CD14-positive monocyte (primary cell): ENCODE results near the gene MLF2. TPM values are rescaled to one million over a fixed set of nuclear protein-coding genes. Genes with fewer than 3 reads are reported as not detected.

ENCODE experiments used
- DNase-seq, 3 donors: peaks; one replicate each; pipeline ENCODE4 v3.0.0-alpha.2; 2011 to 2022
- H2AFZ ChIP-seq: 2 replicates; pipeline ENCODE4 v1.6.0; 2012; ENCODE audit warnings: mild to moderate bottlenecking, low read depth, low read length, inconsistent platforms; ENCODE audit not compliant: insufficient read depth, poor library complexity, severe bottlenecking
- H3K27ac ChIP-seq, 2 donors: 1 replicate in 1 of 2; 2 replicates in 1 of 2; pipeline ENCODE4 v1.5.1; 2012 to 2013; ENCODE audit warnings: low read length in 2 of 2, control low read depth in 1 of 2, inconsistent platforms in 1 of 2, low read depth in 1 of 2, mild to moderate bottlenecking in 1 of 2
- H3K27me3 ChIP-seq, 2 donors: one replicate each; pipeline versions ENCODE4 v1.6.0 to v1.6.1; 2011 to 2013; ENCODE audit warnings: low read length in 2 of 2; ENCODE audit not compliant: control insufficient read depth in 2 of 2, insufficient read depth in 2 of 2
- H3K36me3 ChIP-seq, 2 donors: replicated peaks in 1 of 2; 1 replicate in 1 of 2; 2 replicates in 1 of 2; pipeline versions ENCODE4 v1.5.1 to v1.6.1; 2012 to 2013; ENCODE audit warnings: low read length in 2 of 2, control low read depth in 1 of 2, inconsistent platforms in 1 of 2, mild to moderate bottlenecking in 1 of 2; ENCODE audit not compliant: insufficient read depth in 2 of 2, control insufficient read depth in 1 of 2
- H3K4me1 ChIP-seq, 2 donors: 1 replicate in 1 of 2; 2 replicates in 1 of 2; pipeline versions ENCODE4 v1.5.1 to v1.6.1; 2012 to 2013; ENCODE audit warnings: low read length in 2 of 2, control low read depth in 1 of 2, inconsistent platforms in 1 of 2, mild to moderate bottlenecking in 1 of 2, moderate library complexity in 1 of 2; ENCODE audit not compliant: insufficient read depth in 2 of 2, control insufficient read depth in 1 of 2
- H3K4me2 ChIP-seq: replicated peaks from 2 replicates; pipeline ENCODE3; 2012; ENCODE audit warnings: low read length, moderate library complexity, mild to moderate bottlenecking; ENCODE audit not compliant: poor library complexity, severe bottlenecking; ENCODE audit errors: extremely low read depth
- H3K4me3 ChIP-seq, 3 experiments: fragments of 200-600 bp in 1 of 3; sonication (generic) in 1 of 3; replicated peaks in 1 of 3; 1 replicate in 2 of 3; 2 replicates in 1 of 3; pipeline ENCODE4 v1.5.1; 2011 to 2013; ENCODE audit warnings: low read length in 3 of 3, mild to moderate bottlenecking in 3 of 3, control low read depth in 2 of 3, low read depth in 2 of 3, inconsistent platforms in 1 of 3, moderate library complexity in 1 of 3
- H3K79me2 ChIP-seq: 2 replicates; pipeline ENCODE4 v1.6.0; 2012; ENCODE audit warnings: mild to moderate bottlenecking, control low read depth, inconsistent platforms, low read length, moderate library complexity; ENCODE audit not compliant: insufficient read depth
- H3K9ac ChIP-seq: 2 replicates; pipeline ENCODE4 v1.6.0; 2017; ENCODE audit warnings: low read length, mild to moderate bottlenecking; ENCODE audit not compliant: insufficient read depth, poor library complexity, severe bottlenecking
- H3K9me3 ChIP-seq, 2 donors: replicated peaks in 1 of 2; 1 replicate in 1 of 2; 2 replicates in 1 of 2; pipeline versions ENCODE4 v1.5.1 to v1.6.1; 2012 to 2013; ENCODE audit warnings: low read length in 2 of 2, control low read depth in 1 of 2; ENCODE audit not compliant: control insufficient read depth in 1 of 2, insufficient read depth in 1 of 2
- H4K20me1 ChIP-seq: 2 replicates; pipeline ENCODE4 v1.6.0; 2012; ENCODE audit warnings: mild to moderate bottlenecking, low read length, control low read depth, moderate library complexity; ENCODE audit not compliant: insufficient read depth
- H3K27ac Mint-ChIP-seq, 7 donors: one replicate each; pipeline ENCODE4 v1.8.0; 2020; ENCODE audit warnings: mild to moderate bottlenecking in 7 of 7, mixed read lengths in 7 of 7, moderate library complexity in 6 of 7, inconsistent platforms in 2 of 7
- H3K27me3 Mint-ChIP-seq, 3 donors: one replicate each; pipeline ENCODE4 v1.8.0; 2021 to 2022; ENCODE audit warnings: low read depth in 3 of 3, mild to moderate bottlenecking in 3 of 3, mixed read lengths in 3 of 3, moderate library complexity in 3 of 3, inconsistent platforms in 1 of 3
- H3K36me3 Mint-ChIP-seq, 2 donors: one replicate each; pipeline ENCODE4 v1.8.0; 2020; ENCODE audit warnings: mixed read lengths in 2 of 2, inconsistent platforms in 1 of 2, mild to moderate bottlenecking in 1 of 2
- H3K4me1 Mint-ChIP-seq: one replicate; pipeline ENCODE4 v1.8.0; 2020; ENCODE audit warnings: mild to moderate bottlenecking, mixed read lengths
- H3K4me3 Mint-ChIP-seq, 2 donors: one replicate each; pipeline ENCODE4 v1.8.0; 2020; ENCODE audit warnings: mild to moderate bottlenecking in 2 of 2, mixed read lengths in 2 of 2, moderate library complexity in 1 of 2
- H3K9me3 Mint-ChIP-seq, 7 donors: one replicate each; pipeline ENCODE4 v1.8.0; 2020 to 2022; ENCODE audit warnings: mixed read lengths in 7 of 7, mild to moderate bottlenecking in 6 of 7, moderate library complexity in 6 of 7, inconsistent platforms in 2 of 7
- WGBS: methylation state at CpG from one replicate; pipeline ENCODE4 v1.1.5; 2013; ENCODE audit warnings: missing lambda C conversion rate; ENCODE audit not compliant: insufficient coverage; 5-methylcytosine and 5-hydroxymethylcytosine counted together
- intact Hi-C, 2 donors: fragments of 100-400 bp; cut with micrococcal nuclease; formaldehyde crosslinking; loops; one replicate each; pipeline versions ENCODE4 v1.15.0 to v1.15.1; 2023
- polyA plus RNA-seq, 3 donors: library from polyadenylated mRNA; depleted of rRNA in 1 of 3; unstranded in 2 of 3; stranded (reverse) in 1 of 3; fragments of 300-500 nt in 2 of 3; fragments of >200 nt in 1 of 3; fragmentation: Illumina TruSeq in 2 of 3; gene quantifications; 1 replicate in 2 of 3; 2 replicates in 1 of 3; pipeline ENCODE4 v1.2.3, GENCODE V29; 2012 to 2021
- TF ChIP-seq, protein P1 (sequence below): fragments of 200-600 bp; IDR thresholded peaks from one replicate; pipeline ENCODE4 v1.8.0; 2022; ENCODE audit warnings: antibody characterized with exemption, mild to moderate bottlenecking

MLF2 gene
- polyA plus RNA-seq, 3 donors, result 113 to 211 (median 140) TPM

DNA sequence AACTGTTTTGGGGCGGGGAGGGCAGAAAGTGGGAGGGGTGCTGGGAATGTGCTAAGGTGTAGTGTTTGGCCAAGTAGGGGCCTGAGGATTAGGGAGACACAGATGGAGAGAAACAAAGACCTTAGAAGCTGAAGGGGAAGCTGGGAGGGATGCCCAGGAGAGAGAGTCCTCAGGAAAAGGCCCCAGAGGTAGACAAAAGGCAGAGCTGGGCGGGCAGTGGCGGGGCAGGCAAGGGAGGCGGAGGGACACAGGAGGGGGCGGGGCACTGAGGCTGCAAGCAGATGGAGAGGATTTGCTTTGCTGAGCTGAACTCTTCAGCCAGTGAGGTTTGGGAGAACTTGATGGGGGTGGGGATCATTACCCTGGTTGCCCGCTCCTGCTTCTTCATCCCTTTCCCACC is 16.0 kb upstream of the MLF2 start:
- Mint-ChIP-seq H3K4me1 (peaks cover 64% of the 10 kb centered on the region), H3K27me3 (peaks cover 58 to 81% (median 77%) of the 10 kb centered on the region in 3 donors), H3K9me3 (peaks cover 0 to 10% (median 7%) of the 10 kb centered on the region in 7 donors), H3K4me3 (peak overlapping the region in 1 of 2 donors; percentile 54), H3K27ac (no peak overlapping the region), H3K36me3 (peaks cover 8 to 21% of the 10 kb centered on the region in 2 donors)
- H3K9ac ChIP-seq, result no peak overlapping the region
- no peak overlapping the region for H3K4me3 ChIP-seq
- TF ChIP-seq, protein P1, sequence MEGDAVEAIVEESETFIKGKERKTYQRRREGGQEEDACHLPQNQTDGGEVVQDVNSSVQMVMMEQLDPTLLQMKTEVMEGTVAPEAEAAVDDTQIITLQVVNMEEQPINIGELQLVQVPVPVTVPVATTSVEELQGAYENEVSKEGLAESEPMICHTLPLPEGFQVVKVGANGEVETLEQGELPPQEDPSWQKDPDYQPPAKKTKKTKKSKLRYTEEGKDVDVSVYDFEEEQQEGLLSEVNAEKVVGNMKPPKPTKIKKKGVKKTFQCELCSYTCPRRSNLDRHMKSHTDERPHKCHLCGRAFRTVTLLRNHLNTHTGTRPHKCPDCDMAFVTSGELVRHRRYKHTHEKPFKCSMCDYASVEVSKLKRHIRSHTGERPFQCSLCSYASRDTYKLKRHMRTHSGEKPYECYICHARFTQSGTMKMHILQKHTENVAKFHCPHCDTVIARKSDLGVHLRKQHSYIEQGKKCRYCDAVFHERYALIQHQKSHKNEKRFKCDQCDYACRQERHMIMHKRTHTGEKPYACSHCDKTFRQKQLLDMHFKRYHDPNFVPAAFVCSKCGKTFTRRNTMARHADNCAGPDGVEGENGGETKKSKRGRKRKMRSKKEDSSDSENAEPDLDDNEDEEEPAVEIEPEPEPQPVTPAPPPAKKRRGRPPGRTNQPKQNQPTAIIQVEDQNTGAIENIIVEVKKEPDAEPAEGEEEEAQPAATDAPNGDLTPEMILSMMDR, result no peak
- intact Hi-C loops, result no loop called here
- no peaks in the 10 kb centered on the region for H3K36me3 ChIP-seq
- H3K4me1 ChIP-seq, result peaks cover 49 to 67% of the 10 kb centered on the region in 2 donors
- peaks cover 0 to 9% of the 10 kb centered on the region in 2 donors for H3K9me3 ChIP-seq
- no peaks in the 10 kb centered on the region for H4K20me1 ChIP-seq
- H3K4me2 ChIP-seq, result no peak overlapping the region
- WGBS, result 79% methylated on average over 3 of the region's 6 CpGs
- H3K79me2 ChIP-seq, result no peaks in the 10 kb centered on the region
- no peak for DNase-seq
- no peak overlapping the region for H3K27ac ChIP-seq
- H3K27me3 ChIP-seq, result peaks cover 28 to 65% of the 10 kb centered on the region in 2 donors
- H2AFZ ChIP-seq, result no peak overlapping the region

DNA sequence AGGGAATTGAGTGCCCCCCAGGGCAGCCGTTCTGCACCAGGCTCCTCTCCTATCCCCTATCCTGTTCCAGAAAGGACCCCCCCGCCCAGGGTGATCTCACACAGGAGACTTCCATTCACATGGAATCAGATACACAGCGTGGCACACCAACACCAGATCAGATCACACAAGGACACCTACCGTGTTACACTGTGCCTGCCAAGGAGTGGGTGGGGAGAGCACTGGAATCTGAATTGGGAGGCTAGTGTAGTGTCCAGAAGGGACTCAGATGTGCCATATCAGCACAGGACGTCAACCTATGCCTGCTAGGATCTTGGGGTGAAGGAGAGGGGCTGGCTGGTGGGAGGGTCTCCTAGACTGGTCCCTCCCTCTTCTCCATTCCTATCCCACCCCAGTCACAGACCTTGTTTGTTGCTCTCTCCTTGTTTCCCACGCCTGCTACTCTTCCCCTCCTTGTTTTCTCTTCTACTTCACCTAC is 15.5 kb upstream of the MLF2 start:
- peak overlapping the region in 1 of 2 donors; percentile 81 for H3K4me3 Mint-ChIP-seq

More for the DNA sequence above, 15.5 kb upstream of the MLF2 start:
- Mint-ChIP-seq H3K36me3 (peaks cover 8 to 21% of the 10 kb centered on the region in 2 donors), H3K27me3 (peaks cover 58 to 79% (median 78%) of the 10 kb centered on the region in 3 donors), H3K4me1 (peaks cover 65% of the 10 kb centered on the region), H3K27ac (peak overlapping the region in 1 of 7 donors; percentile 4), H3K9me3 (peaks cover 0 to 10% (median 7%) of the 10 kb centered on the region in 7 donors)
- Histone ChIP-seq H3K27me3 (peaks cover 26 to 66% of the 10 kb centered on the region in 2 donors), H4K20me1 (no peaks in the 10 kb centered on the region), H3K79me2 (no peaks in the 10 kb centered on the region), H3K4me2 (no peak overlapping the region), H3K36me3 (no peaks in the 10 kb centered on the region), H3K9ac (no peak overlapping the region), H3K4me3 (no peak overlapping the region), H3K27ac (no peak overlapping the region), H3K9me3 (peaks cover 0 to 8% of the 10 kb centered on the region in 2 donors), H3K4me1 (peaks cover 52 to 65% of the 10 kb centered on the region in 2 donors), H2AFZ (no peak overlapping the region)
- TF ChIP-seq, protein P1, result no peak
- intact Hi-C loops, result no loop called here
- WGBS, result 100% methylated on average over 1 of the region's 6 CpGs
- no peak for DNase-seq
